Measurements from ENCODE around the gene FBXO15. TPM values are rescaled to one million over a fixed set of nuclear protein-coding genes. Genes with fewer than 3 reads are reported as not detected.

Gene FBXO15
- total RNA-seq, 1 experiment from 2014 or later, result 1.3 TPM

DNA sequence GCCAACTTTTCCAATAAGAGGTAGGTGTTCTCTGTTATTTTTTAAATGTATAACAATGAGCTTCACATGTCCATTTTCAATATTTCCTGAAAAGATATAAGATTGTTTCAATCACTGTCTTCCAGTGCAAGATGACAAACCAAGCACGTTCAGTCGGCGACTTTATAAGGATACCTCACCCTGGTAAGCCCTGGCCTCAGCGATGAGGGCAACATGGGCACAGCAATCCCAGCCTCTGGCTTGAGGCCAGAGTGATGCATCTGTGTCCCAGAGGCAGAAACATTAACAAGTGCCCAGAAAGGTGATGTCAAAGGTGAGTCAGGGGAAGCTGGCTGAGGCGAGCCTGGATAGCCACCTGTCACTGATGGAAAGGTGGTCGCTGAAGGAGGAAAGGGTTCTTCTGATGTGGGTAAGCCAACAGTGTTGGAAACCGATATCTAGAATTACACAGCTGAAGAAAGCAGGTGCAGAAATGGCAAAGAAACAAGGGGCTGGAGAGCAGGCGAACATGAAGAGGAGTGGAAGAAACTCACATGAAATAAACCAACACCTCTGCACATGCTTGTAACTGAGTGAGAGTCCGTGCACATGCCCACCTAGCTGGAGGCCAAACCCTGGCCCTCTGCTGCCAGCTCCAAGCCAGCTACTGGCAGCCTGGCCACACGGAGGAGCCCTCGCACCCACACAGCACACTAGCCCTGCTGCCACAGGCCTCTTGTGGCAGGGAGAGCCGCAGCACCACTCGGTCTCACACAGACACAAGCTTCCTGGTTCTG lies 65.5 kb downstream of the FBXO15 start:
- in situ Hi-C loops (cut with HindIII; ENCODE audit: low pct_unique_long_range_greater_than_20kb, low sequenced_read_pairs), result no loop called here

GRCh38 chr18:74078257-74078656 lies 69.4 kb downstream of the FBXO15 start:
- in situ Hi-C loops (cut with HindIII; ENCODE audit: low pct_unique_long_range_greater_than_20kb, low sequenced_read_pairs), result no loop called here
- DNase-seq (ENCODE audit: low read depth, low spot score), result no peak

More for the DNA sequence above, 65.5 kb downstream of the FBXO15 start:
- DNase-seq (ENCODE audit: low read depth, low spot score), result peak; percentile 80

- in situ Hi-C loops (cut with HindIII; ENCODE audit: low pct_unique_long_range_greater_than_20kb, low sequenced_read_pairs), result no loop called here
These were observed 72.7 kb downstream of the FBXO15 start for GRCh38 chr18:74074668-74075564.

GRCh38 chr18:74073957-74074667 lies 73.5 kb downstream of the FBXO15 start:
- no peak for DNase-seq (ENCODE audit: low read depth, low spot score)

More at GRCh38 chr18:74074668-74075564, 72.7 kb downstream of the FBXO15 start:
- no peak for DNase-seq (ENCODE audit: low read depth, low spot score)

GRCh38 chr18:74069178-74070050 lies 78.2 kb downstream of the FBXO15 start:
- in situ Hi-C loops (cut with HindIII; ENCODE audit: low pct_unique_long_range_greater_than_20kb, low sequenced_read_pairs), result no loop called here
- no peak for DNase-seq (ENCODE audit: low read depth, low spot score)

More at GRCh38 chr18:74073957-74074667, 73.5 kb downstream of the FBXO15 start:
- in situ Hi-C loops (cut with HindIII; ENCODE audit: low pct_unique_long_range_greater_than_20kb, low sequenced_read_pairs), result no loop called here

GRCh38 chr18:74068296-74068695 lies 79.3 kb downstream of the FBXO15 start:
- DNase-seq (ENCODE audit: low read depth, low spot score), result no peak
- in situ Hi-C loops (cut with HindIII; ENCODE audit: low pct_unique_long_range_greater_than_20kb, low sequenced_read_pairs), result no loop called here

DNA sequence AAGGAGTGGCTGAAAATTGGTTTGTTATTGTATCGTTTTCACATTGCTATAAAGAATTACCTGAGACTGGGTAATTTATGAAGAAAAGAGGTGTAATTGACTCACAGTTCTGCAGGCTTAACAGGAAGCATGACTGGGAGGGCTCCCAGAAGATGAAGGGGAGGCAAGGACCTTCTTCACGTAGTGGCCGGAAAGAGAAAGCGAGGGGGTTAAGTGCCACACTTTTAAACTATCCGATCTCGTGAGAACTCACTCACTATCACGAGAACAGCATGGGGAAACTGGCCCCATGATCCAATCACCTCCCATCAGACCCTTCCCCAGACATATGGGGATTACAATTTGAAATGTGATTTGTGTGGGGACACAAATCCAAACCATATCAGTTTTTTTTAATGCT lies 81.6 kb downstream of the FBXO15 start:
- DNase-seq (ENCODE audit: low read depth, low spot score), result no peak
- in situ Hi-C loops (cut with HindIII; ENCODE audit: low pct_unique_long_range_greater_than_20kb, low sequenced_read_pairs), result no loop called here

DNA sequence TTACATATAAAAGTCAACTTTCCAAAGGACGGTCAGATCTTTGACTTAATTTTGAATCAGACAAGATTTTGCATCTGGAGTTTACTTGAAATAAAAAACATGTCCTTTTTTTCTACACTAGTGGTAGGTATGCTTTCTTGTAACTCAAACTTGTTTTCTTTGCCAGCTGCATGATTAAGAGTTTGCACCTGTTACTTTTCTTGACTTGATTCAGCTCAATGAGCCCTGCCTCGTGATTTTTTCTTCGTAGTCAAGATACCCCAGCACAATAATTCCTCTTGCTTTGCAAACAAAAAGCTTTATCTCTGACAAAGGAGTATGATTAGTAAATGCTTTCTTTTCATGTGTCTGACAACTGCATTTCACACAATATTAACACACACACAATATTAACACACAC lies 82.3 kb downstream of the FBXO15 start:
- in situ Hi-C loops (cut with HindIII; ENCODE audit: low pct_unique_long_range_greater_than_20kb, low sequenced_read_pairs), result no loop called here
- DNase-seq (ENCODE audit: low read depth, low spot score), result no peak

DNA sequence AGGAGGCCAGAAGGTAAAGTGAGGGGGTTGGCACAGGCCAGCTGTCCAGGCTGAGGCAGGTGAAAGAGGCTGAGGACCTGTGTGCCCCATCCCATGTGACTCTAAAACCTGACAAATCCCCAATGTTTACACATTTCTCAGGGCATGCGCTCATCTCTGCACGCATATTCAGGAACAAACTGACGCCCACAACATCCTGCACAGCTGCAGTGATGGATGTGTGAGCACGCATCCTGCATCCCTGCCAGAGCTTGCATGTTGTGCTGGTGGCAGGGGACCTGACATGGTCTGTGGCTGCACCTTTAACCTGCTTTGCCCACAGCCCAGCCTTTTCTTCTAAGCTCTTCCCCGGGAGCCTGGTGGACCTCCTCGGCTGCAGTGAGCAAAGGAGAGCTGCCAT lies 83.1 kb downstream of the FBXO15 start:
- DNase-seq (ENCODE audit: low read depth, low spot score), result no peak
- in situ Hi-C loops (cut with HindIII; ENCODE audit: low pct_unique_long_range_greater_than_20kb, low sequenced_read_pairs), result no loop called here

- in situ Hi-C loops (cut with HindIII; ENCODE audit: low pct_unique_long_range_greater_than_20kb, low sequenced_read_pairs), result no loop called here
- DNase-seq (ENCODE audit: low read depth, low spot score), result no peak
These were observed 84.1 kb downstream of the FBXO15 start for GRCh38 chr18:74063557-74063956.

- in situ Hi-C loops (cut with HindIII; ENCODE audit: low pct_unique_long_range_greater_than_20kb, low sequenced_read_pairs), result no loop called here
- no peak for DNase-seq (ENCODE audit: low read depth, low spot score)
These were observed 84.6 kb downstream of the FBXO15 start for GRCh38 chr18:74063023-74063422.

DNA sequence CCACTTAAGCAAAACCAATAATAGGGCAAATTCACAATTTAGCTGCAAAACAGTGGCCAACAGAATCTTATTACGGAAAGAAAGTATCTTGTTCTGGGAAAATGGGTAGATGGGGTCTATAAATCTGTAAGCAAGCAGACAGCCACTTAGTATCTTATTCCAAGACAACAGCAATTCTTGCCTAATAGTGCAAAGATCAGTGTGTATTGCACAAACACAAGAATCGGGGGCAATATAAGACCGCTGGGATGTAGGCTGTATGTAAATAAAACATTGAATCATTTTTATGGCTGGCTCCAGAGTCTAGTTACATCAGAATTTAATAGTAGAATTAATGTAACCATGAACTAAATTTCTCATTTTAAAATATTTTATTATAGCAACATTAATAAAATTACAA lies 85.6 kb downstream of the FBXO15 start:
- no peak for DNase-seq (ENCODE audit: low read depth, low spot score)
- in situ Hi-C loops (cut with HindIII; ENCODE audit: low pct_unique_long_range_greater_than_20kb, low sequenced_read_pairs), result no loop called here

- DNase-seq (ENCODE audit: low read depth, low spot score), result no peak
- in situ Hi-C loops (cut with HindIII; ENCODE audit: low pct_unique_long_range_greater_than_20kb, low sequenced_read_pairs), result no loop called here
These were observed 87.1 kb downstream of the FBXO15 start for GRCh38 chr18:74060579-74060978.

GRCh38 chr18:74050807-74051206 lies 96.8 kb downstream of the FBXO15 start:
- in situ Hi-C loops (cut with HindIII; ENCODE audit: low pct_unique_long_range_greater_than_20kb, low sequenced_read_pairs), result no loop called here
- DNase-seq (ENCODE audit: low read depth, low spot score), result no peak

- peak; percentile 54 for DNase-seq (ENCODE audit: low read depth, low spot score)
- in situ Hi-C loops (cut with HindIII; ENCODE audit: low pct_unique_long_range_greater_than_20kb, low sequenced_read_pairs), result no loop called here
These were observed 106.9 kb downstream of the FBXO15 start for GRCh38 chr18:74040459-74041332.

GRCh38 chr18:74040008-74040407 lies 107.6 kb downstream of the FBXO15 start:
- in situ Hi-C loops (cut with HindIII; ENCODE audit: low pct_unique_long_range_greater_than_20kb, low sequenced_read_pairs), result no loop called here

More at GRCh38 chr18:74040008-74040407, 107.6 kb downstream of the FBXO15 start:
- DNase-seq (ENCODE audit: low read depth, low spot score), result no peak

All from SK-MEL-5 (cell line).